ENCODE data around the gene FBXW10. TPM values are rescaled to one million over a fixed set of nuclear protein-coding genes. Genes with fewer than 3 reads are reported as not detected.
A peak's percentile ranks its signal among the peaks of the same experiment; 100 is the strongest.
"Not testable (repeated sequence)": the region's sequence is repeated elsewhere in the genome, so short reads cannot be mapped to it uniquely, and the experiment has no call there.

The FBXW10 gene
- total RNA-seq, result 0.05 TPM in 1 of 2 replicates, not detected in the other

DNA sequence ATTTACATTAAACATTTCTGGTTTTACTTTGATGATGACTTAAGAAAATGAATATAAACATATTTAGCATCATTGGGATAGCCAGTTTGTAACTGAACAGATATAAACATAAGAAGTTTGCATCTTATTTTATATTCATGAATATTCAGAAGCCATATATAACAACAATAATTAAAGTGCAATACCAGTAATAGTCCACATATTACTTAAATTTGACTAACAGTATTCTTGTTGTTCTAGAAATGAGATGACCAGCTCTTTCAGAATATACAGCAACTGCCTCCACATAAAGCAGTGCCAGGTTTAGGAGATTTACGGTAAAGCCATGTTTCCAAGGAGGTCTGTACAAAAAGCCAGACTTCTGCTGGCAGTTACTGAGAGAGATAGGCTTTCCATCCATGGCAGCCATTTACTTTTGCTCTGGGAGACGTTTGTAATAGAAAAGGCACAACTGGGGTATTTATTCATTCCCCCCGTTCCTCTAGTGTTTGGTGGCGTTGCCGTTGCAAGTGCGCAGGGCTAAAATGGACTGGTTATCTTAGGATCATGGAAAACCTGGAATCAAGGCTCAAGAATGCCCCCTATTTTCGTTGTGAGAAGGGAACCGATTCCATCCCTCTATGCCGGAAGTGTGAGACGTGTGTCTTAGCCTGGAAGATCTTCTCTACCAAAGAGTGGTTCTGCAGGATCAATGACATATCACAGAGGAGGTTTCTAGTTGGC is at the start of gene FBXW10:
Gene FBXW10 (plus strand): TSS at position 356 of the 723 bp plus-strand sequence. CDS start 191 bp downstream, at position 547.
- DNase-seq (ENCODE audit: low read depth), result not testable (repeated sequence)

- not testable (repeated sequence) for DNase-seq (ENCODE audit: low read depth)
Measured at GRCh38 chr17:18695143-18695542, 48.7 kb upstream of the FBXW10 start.

DNA sequence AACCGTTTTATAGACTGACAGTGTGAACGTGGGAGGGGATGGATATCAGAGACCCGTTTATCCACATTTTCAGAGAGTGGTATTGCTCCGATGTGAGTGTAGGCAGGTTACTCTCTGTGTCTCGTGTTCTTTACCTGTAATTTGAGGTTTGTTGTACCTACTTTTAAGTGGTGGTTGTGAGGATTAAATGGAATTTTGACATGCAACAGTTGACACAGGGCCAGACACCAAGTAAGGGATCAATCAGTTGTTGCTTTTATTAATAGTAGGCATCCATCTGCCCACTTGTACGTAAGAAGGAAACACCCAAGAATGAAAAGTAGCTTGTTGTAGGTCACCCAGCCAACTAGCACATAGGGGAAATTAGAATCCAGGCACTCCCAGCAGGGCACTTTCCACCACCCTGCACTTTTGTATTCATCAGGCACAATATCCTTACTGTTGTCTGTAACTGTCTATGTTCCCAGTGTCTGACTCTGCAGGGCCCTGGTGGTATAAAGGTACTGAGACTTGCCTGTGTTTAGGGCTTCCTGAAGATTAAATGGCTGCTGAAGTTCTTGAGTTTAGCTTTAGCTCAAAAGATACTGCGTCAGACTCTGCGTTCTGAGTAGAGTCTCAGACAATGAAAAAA is 45.3 kb upstream of the FBXW10 start:
- DNase-seq (ENCODE audit: low read depth), result not testable (repeated sequence)

GRCh38 chr17:18705955-18706354 is 37.9 kb upstream of the FBXW10 start:
- DNase-seq (ENCODE audit: low read depth), result not testable (repeated sequence)

DNA sequence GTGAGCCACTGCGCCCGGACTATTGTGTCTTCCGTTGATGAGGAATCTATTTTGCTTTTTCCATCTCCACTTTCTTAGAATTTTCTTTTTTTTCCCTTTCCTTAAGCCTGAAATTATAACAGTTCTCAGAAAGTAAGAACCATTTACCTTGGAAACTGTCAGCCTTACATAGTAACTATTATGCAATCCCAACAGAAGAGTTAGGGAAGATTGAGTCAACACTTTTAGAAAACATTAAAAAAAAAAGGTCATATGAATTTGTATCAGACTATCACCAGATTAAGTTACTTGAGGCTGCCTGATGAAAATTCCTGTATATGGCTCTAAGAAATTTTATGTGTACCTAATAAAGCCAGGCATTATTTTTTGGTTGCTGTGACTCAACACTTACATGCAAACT is 35.6 kb upstream of the FBXW10 start:
- not testable (repeated sequence) for DNase-seq (ENCODE audit: low read depth)

DNA sequence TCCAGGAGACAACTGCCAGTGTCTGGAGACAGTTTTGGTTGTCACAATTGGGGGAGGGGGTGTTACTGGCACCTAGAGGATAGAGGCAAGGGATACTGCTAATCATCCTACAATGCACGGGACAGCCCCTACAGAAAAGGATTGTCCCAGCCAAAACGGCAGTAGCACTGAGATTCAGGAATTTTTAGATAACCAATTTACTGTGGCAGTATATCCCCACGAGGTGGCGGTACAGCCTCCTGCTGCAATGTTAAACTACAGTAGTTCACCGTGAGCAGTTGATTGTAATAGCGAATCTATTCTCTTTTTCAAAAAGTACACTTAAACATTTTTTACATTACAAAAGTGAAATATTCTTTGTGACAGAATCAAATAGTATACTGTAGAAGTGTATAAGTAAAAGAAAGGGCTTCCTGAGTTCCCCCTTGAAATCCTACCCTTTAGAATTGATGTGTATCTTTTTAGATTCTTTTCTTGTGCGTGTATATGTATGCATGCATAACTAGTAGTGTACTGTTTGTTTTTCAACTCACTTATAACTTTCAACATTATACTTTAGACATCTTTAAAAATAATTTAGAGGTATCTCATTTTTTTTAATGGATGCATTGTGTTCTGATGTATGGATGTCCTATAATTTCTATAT is 31.4 kb upstream of the FBXW10 start:
- peak; percentile 46 for DNase-seq (ENCODE audit: low read depth)

GRCh38 chr17:18718643-18719427 is 25.0 kb upstream of the FBXW10 start:
- peak; percentile 84 for DNase-seq (ENCODE audit: low read depth)

GRCh38 chr17:18719428-18720110 is 24.3 kb upstream of the FBXW10 start:
- DNase-seq (ENCODE audit: low read depth), result not testable (repeated sequence)

GRCh38 chr17:18721775-18722547 is 21.9 kb upstream of the FBXW10 start:
- not testable (repeated sequence) for DNase-seq (ENCODE audit: low read depth)

GRCh38 chr17:18722612-18723011 is 21.2 kb upstream of the FBXW10 start:
- DNase-seq (ENCODE audit: low read depth), result not testable (repeated sequence)

GRCh38 chr17:18723509-18723908 is 20.3 kb upstream of the FBXW10 start:
- peak; percentile 21 for DNase-seq (ENCODE audit: low read depth)

- not testable (repeated sequence) for DNase-seq (ENCODE audit: low read depth)
Measured at GRCh38 chr17:18732438-18732837, 11.4 kb upstream of the FBXW10 start.

GRCh38 chr17:18733350-18733749 is 10.5 kb upstream of the FBXW10 start:
- not testable (repeated sequence) for DNase-seq (ENCODE audit: low read depth)

DNA sequence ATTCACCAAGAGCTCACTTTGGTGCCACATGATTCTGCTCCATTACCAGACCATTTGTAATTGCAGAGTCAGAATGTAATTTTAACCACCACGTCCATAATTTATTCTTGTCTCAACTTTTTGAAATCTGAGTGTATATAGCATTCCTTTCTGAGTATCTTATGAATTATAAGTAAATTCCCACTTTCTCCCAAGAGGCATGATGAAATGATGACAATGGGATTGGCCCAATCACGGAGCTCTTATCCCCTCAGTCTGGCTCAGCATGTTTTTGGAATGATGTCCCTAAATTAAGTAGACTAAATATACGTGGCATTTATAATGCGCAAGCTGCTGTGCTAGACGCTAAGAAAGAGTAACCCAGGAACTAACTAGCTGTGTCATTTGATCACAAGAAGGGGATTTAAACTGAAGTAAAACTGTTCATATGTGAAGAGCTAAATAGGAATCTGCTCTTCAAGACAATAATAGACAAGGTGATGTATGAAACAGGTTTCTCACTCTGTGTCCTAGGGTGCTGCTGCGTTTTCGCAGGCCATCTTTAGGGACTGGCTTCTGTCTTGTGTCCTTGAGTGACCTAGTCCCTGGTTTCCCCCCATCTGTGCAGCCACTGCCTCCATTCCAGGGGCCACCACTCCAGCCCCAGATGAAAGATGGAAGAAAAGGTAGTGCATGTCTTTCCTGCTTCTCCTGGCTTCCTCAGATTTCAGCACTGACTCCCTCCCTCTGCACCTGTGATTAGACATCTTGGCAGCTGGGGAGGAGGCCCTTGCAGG is 4.0 kb upstream of the FBXW10 start:
- not testable (repeated sequence) for DNase-seq (ENCODE audit: low read depth)

- DNase-seq (ENCODE audit: low read depth), result not testable (repeated sequence)
Measured at GRCh38 chr17:18741228-18741627, 2.6 kb upstream of the FBXW10 start.

DNA sequence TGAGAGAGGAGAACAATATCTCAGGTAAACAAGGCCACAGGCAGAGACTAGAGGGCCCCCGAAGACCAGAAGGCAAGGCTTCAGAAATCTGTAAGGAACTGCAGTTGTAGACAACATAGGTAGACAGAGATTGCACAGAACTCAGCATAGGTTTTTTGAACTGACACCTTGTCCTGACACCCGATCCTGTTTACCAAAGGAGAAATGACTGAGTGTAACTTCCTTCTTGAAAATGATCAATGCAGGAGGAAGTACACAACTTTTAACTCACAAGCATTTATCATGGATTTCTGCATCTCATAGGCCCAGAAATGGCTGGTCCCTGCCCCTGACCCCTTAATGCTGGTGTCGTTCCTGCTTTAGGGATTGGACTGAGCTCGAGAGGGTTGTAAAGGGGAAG is 872 bp downstream of the FBXW10 start:
- not testable (repeated sequence) for DNase-seq (ENCODE audit: low read depth)

DNA sequence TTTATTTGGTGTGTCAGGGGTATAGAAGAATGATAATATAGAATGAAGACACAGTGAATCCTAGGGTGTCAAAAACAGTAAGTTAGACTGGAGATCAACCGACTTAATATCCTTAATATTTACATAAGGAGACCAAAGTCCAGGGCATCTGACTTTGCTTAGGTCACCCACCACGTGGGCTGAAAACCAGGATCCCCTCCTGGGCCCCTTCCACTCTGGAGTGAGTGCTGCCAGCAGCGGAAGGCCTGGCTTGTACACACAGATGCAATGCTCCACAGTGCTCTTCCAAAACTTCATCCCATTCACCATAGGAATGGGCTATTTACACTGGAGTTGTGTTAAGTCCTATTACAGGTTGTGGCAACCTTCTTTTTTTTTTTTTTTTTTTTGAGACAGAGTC is 2.7 kb downstream of the FBXW10 start:
- DNase-seq (ENCODE audit: low read depth), result not testable (repeated sequence)

GRCh38 chr17:18747501-18747900 is 3.6 kb downstream of the FBXW10 start:
- not testable (repeated sequence) for DNase-seq (ENCODE audit: low read depth)

DNA sequence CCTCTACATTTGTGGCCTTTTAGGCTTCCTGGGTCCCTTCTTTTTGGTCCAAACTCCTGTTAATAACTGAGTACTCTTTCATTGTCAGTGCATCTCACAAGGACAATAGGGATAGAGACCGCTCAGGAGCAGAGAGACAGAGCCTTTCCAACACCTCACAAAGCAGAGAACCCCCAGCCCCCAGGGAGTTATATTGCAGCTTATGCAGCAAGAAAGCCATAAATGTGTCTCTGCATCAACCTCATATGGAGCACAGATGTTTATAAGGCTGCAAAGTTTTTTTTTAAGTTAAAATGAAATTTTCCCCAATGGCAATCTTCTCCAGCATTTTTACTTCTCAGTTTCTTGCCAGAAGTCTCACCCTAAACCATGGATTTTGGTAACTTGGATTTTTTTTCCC is 6.4 kb downstream of the FBXW10 start:
- not testable (repeated sequence) for DNase-seq (ENCODE audit: low read depth)
